ENCODE results near the gene DDX20. TPM values are rescaled to one million over a fixed set of nuclear protein-coding genes. Genes with fewer than 3 reads are reported as not detected.

Gene DDX20
- polyA plus RNA-seq, 1 of the 3 experiments (the other 2 are of a cell fraction) = 3.8 TPM

GRCh38 chr1:111730706-111731105, 25.0 kb upstream of the DDX20 start:
- DNase-seq = no peak
- H3K4me2 ChIP-seq = no peak overlapping the region
- H3K9ac ChIP-seq = no peak overlapping the region
- no peaks in the 10 kb centered on the region for H3K9me3 ChIP-seq
- no peaks in the 10 kb centered on the region for H4K20me1 ChIP-seq (ENCODE audit: insufficient read depth)
- no peak overlapping the region for H2AFZ ChIP-seq (ENCODE audit: low read depth)
- ChIA-PET CTCF (interaction anchor here (1.2 to 2.4 kb wide), 2 partner anchors 9 to 15 kb away, joined by 4 to 7 read pairs; partner anchors contain the start of gene INKA2), POLR2A (no interaction called here)
- no peaks in the 10 kb centered on the region for H3K27me3 ChIP-seq (ENCODE audit: insufficient read depth)
- H3K79me2 ChIP-seq (ENCODE audit: insufficient read depth) = no peaks in the 10 kb centered on the region
- no peaks in the 10 kb centered on the region for H3K36me3 ChIP-seq (replicated peaks in 1 of 2; ENCODE audit: control insufficient read depth in 1 of 2, insufficient read depth in 2 of 2, low read length in 1 of 2)
- H3K4me1 ChIP-seq (ENCODE audit: control insufficient read depth in 1 of 2, insufficient read depth in 2 of 2, low read depth in 1 of 2, low read length in 1 of 2) = no peaks in the 10 kb centered on the region
- TF ChIP-seq GABPA (IDR thresholded peaks at IDR 0.05; ENCODE audit: low read depth) (no peak), ELF1 (IDR thresholded peaks at IDR 0.05) (no peak), RAD21 (IDR thresholded peaks at IDR 0.05; ENCODE audit: low read length) (no peak), POLR2AphosphoS5 (IDR thresholded peaks at IDR 0.05; ENCODE audit: low read depth, low read length) (no peak), IRF3 (IDR thresholded peaks at IDR 0.05; ENCODE audit: low read depth, low read length) (no peak), SIN3A (IDR thresholded peaks at IDR 0.05; ENCODE audit: borderline replicate concordance, low read depth, low read length) (no peak), YY1 (IDR thresholded peaks at IDR 0.05; ENCODE audit: low read depth) (no peak), MXI1 (IDR thresholded peaks at IDR 0.05; ENCODE audit: low read depth, low read length) (no peak), USF1 (IDR thresholded peaks at IDR 0.05; ENCODE audit: borderline replicate concordance, low read depth) (no peak), USF2 (IDR thresholded peaks at IDR 0.05; ENCODE audit: borderline replicate concordance, low read depth, low read length) (no peak), EZH2phosphoT487 (IDR thresholded peaks at IDR 0.05; ENCODE audit: borderline replicate concordance, low read depth) (no peak)
- no peak overlapping the region for H3K4me3 ChIP-seq (ENCODE audit: low read depth in 2 of 2, low read length in 1 of 2)
- H3K27ac ChIP-seq (ENCODE audit: low read depth in 2 of 2, low read length in 1 of 2) = no peak overlapping the region
- H3F3A ChIP-seq (replicated peaks; ENCODE audit: insufficient read depth) = no peaks in the 10 kb centered on the region
- 75% methylated on average over 4 of the region's 4 CpGs for WGBS (ENCODE audit: low lambda C conversion rate)
- H3K9me2 ChIP-seq = no peaks in the 10 kb centered on the region

GRCh38 chr1:111731956-111732355, 23.7 kb upstream of the DDX20 start:
- POLR2A ChIA-PET = interaction anchor here (0.8 kb wide), 1 partner anchor 14 kb away, joined by 3 read pairs; no protein-coding TSS in a partner anchor
- TF ChIP-seq GATA2 (CRISPR knock-in tag; IDR thresholded peaks at IDR 0.05) (no peak), NRF1 (IDR thresholded peaks at IDR 0.05; ENCODE audit: low read depth, low read length) (no peak), RXRA (IDR thresholded peaks at IDR 0.05; ENCODE audit: borderline replicate concordance, low read depth) (no peak), PBX3 (IDR thresholded peaks at IDR 0.05) (no peak), YY1 (IDR thresholded peaks at IDR 0.05; ENCODE audit: low read depth) (no peak), NFIC (IDR thresholded peaks at IDR 0.05; ENCODE audit: borderline replicate concordance) (no peak), GABPA (IDR thresholded peaks at IDR 0.05; ENCODE audit: low read depth) (no peak), MAX (IDR thresholded peaks at IDR 0.05; ENCODE audit: low read depth) (no peak), TAF1 (IDR thresholded peaks at IDR 0.05; ENCODE audit: borderline replicate concordance, low read depth, low read length) (no peak), SMC3 (IDR thresholded peaks at IDR 0.05; ENCODE audit: low read depth, low read length) (no peak), FOXM1 (IDR thresholded peaks at IDR 0.05; ENCODE audit: low read depth) (no peak), FOXJ3 (CRISPR knock-in tag; IDR thresholded peaks at IDR 0.05) (no peak), MEF2A (IDR thresholded peaks at IDR 0.05; ENCODE audit: borderline replicate concordance, low read depth) (no peak), RCOR1 (IDR thresholded peaks at IDR 0.05; ENCODE audit: low read length) (no peak)

More at GRCh38 chr1:111731956-111732355, 23.7 kb upstream of the DDX20 start:
- Histone ChIP-seq H3K4me3 (ENCODE audit: low read depth in 2 of 2, low read length in 1 of 2) (no peak overlapping the region), H3K36me3 (replicated peaks in 1 of 2; ENCODE audit: control insufficient read depth in 1 of 2, insufficient read depth in 2 of 2, low read length in 1 of 2) (no peaks in the 10 kb centered on the region), H2AFZ (ENCODE audit: low read depth) (no peak overlapping the region), H3K9me3 (no peaks in the 10 kb centered on the region), H3K27me3 (ENCODE audit: insufficient read depth) (no peaks in the 10 kb centered on the region), H3K9ac (no peak overlapping the region), H3F3A (replicated peaks; ENCODE audit: insufficient read depth) (no peaks in the 10 kb centered on the region), H4K20me1 (ENCODE audit: insufficient read depth) (no peaks in the 10 kb centered on the region), H3K4me2 (no peak overlapping the region), H3K9me2 (no peaks in the 10 kb centered on the region), H3K79me2 (ENCODE audit: insufficient read depth) (no peaks in the 10 kb centered on the region), H3K27ac (ENCODE audit: low read depth in 2 of 2, low read length in 1 of 2) (no peak overlapping the region), H3K4me1 (ENCODE audit: control insufficient read depth in 1 of 2, insufficient read depth in 2 of 2, low read depth in 1 of 2, low read length in 1 of 2) (peaks cover 0 to 3% of the 10 kb centered on the region in 2 experiments; a peak in 3 of 4 replicates)
- no peak for DNase-seq
- CTCF ChIA-PET = interaction anchor here (0.6 to 1.6 kb wide), 3 partner anchors 24 to 37 kb away, joined by 3 to 4 read pairs (median 3); no protein-coding TSS in a partner anchor
- 71% methylated on average over 6 of the region's 6 CpGs for WGBS (ENCODE audit: low lambda C conversion rate)

Measured in SK-N-SH (cell line).